ENCODE results near the gene SMC3. TPM values are rescaled to one million over a fixed set of nuclear protein-coding genes. Genes with fewer than 3 reads are reported as not detected.
A peak's percentile ranks its signal among the peaks of the same experiment; 100 is the strongest.

The SMC3 gene
- total RNA-seq, 1 donor from 2014 or later = 29.8 TPM

DNA sequence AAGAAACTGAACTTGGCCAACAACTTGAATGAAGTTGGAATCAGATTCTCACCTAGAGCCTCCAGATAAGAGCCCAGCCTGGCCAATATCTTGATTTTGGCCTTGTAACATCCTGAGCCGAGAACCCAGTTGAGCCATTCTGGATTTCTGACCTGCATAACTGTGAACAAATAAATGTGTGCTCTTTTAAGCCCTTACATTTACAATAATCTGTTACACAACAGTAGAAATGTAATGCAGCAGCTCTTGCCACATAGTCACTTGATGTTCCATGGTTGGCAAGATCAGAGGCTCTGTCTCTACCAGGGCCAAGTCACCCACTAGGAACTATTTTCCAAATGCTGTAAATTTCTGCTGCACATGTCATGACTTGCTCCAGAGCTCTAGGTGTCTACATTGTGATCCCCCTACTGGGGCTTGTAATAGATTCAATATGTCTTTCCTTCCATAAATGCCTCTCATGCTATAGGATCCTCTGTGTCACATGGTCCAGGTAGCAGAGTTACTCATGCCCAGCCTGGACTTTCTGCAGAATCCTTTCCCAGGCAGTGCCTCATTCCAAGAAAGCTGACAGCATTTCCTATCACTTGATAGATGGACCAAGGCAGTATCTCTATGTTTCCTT is 65.2 kb downstream of the SMC3 start:
- no peaks in the 10 kb centered on the region for H3K9me3 ChIP-seq
- TF ChIP-seq CTCF (IDR thresholded peaks at IDR 0.05) = no peak
- intact Hi-C loops (cut with DNase I) = no loop called here
- no peaks in the 10 kb centered on the region for H3K36me3 ChIP-seq
- no peak overlapping the region for H3K4me3 ChIP-seq
- H3K27ac ChIP-seq = no peak overlapping the region
- no peak for DNase-seq
- H3K27me3 ChIP-seq = peaks cover 6% of the 10 kb centered on the region
- no peak for ATAC-seq
- no peaks in the 10 kb centered on the region for H3K4me1 ChIP-seq

DNA sequence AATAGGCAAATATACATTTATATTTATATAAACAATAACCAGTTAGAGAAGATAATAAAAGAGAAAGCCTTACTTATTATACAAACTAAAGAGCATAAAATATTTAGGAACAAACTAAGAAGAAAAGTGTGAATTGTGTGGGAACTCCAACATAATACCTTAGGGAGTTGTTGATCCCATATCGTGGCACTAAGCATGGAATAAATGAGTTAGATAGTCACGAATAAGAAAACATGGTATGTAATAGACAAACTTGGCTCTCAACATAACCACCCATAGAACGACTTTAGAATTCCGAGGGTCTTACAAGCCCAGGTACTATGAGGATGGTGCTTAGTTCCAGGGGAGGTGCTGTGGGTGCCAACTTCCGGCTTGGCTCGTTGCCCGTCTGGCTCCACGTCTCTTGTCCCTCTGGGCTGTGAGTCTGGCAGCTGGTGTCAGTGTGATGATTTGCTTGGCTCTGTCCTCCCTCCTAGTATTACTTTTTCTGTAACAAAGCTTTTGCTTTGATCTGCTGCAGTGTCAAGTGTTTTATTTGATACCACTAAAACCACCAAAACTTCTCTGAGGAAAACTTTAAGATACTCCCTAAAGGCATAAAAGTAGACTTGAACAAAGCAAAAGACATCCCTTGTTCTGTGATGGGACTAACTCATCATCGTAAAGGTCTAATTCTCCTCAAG is 67.2 kb downstream of the SMC3 start:
- H3K4me3 ChIP-seq = no peak overlapping the region
- ATAC-seq = no peak

DNA sequence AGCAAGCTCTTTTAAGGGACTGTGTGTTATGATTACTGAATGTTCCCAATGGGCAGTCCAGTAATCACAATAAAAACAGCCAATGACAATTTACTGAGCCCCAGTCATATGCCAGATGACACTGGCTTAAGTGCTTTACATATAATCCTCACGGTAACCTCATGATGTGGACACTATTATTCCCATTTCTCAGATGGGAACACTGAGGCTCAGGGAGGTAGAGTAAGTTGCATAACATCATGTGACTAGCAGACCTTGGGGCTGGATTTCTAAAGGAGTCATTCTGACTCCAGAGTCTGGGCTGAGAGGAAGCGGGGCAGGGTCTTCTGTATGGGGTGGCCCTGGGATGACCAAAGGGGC is 69.1 kb downstream of the SMC3 start:
- no peaks in the 10 kb centered on the region for H3K4me1 ChIP-seq
- H3K27ac ChIP-seq = no peak overlapping the region

More for the DNA sequence above, 67.2 kb downstream of the SMC3 start:
- no peak for DNase-seq
- TF ChIP-seq CTCF (IDR thresholded peaks at IDR 0.05) = no peak
- no peaks in the 10 kb centered on the region for H3K4me1 ChIP-seq
- intact Hi-C loops (cut with DNase I) = no loop called here
- no peak overlapping the region for H3K27ac ChIP-seq
- peaks cover 6% of the 10 kb centered on the region for H3K27me3 ChIP-seq
- H3K9me3 ChIP-seq = no peaks in the 10 kb centered on the region
- no peaks in the 10 kb centered on the region for H3K36me3 ChIP-seq

GRCh38 chr10:110636932-110637557 is 69.5 kb downstream of the SMC3 start:
- DNase-seq = no peak
- peak; percentile 32 for ATAC-seq
- H3K4me3 ChIP-seq = no peak overlapping the region
- no peak for TF ChIP-seq CTCF (IDR thresholded peaks at IDR 0.05)
- H3K27me3 ChIP-seq = peaks cover 22% of the 10 kb centered on the region
- H3K4me1 ChIP-seq = no peaks in the 10 kb centered on the region
- H3K9me3 ChIP-seq = no peaks in the 10 kb centered on the region
- intact Hi-C loops (cut with DNase I) = no loop called here
- no peak overlapping the region for H3K27ac ChIP-seq
- no peaks in the 10 kb centered on the region for H3K36me3 ChIP-seq

More for the DNA sequence above, 69.1 kb downstream of the SMC3 start:
- no peak for TF ChIP-seq CTCF (IDR thresholded peaks at IDR 0.05)
- Histone ChIP-seq H3K36me3 (no peaks in the 10 kb centered on the region), H3K9me3 (no peaks in the 10 kb centered on the region), H3K27me3 (peaks cover 17% of the 10 kb centered on the region), H3K4me3 (no peak overlapping the region)
- ATAC-seq (no peak), DNase-seq (no peak)
- intact Hi-C loops (cut with DNase I) = no loop called here

DNA sequence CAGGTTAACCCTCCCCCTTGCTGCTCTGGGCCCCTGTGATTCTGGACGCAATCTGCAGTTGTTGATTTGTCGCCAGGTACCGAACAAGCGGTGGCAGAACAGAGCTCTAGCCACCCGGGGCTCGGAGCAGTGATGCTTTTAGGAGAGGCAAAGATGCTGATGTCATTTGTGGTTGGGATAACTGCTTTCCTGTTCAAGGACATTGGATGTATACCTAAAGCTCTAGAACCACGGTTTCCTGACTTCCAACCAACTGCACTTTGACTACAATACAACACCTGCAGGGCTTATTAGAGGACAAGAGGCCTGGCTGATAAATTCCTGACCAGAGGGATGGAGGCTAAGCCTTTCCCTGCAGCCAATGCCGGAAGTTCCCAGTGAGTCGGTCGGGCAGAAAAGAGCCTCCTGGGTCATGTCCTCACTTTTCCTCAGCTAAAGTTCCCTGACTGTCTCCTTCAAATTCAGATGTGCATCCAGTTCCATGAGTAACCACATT is 70.1 kb downstream of the SMC3 start:
- no peaks in the 10 kb centered on the region for H3K4me1 ChIP-seq
- peaks cover 27% of the 10 kb centered on the region for H3K27me3 ChIP-seq
- no peaks in the 10 kb centered on the region for H3K36me3 ChIP-seq
- intact Hi-C loops (cut with DNase I) = no loop called here
- H3K27ac ChIP-seq = no peak overlapping the region
- no peak for TF ChIP-seq CTCF (IDR thresholded peaks at IDR 0.05)
- ATAC-seq (no peak), DNase-seq (no peak)
- no peak overlapping the region for H3K4me3 ChIP-seq
- H3K9me3 ChIP-seq = no peaks in the 10 kb centered on the region

Data from upper lobe of right lung (tissue), 1 donor.